Measurements from ENCODE around the gene HIF1AN.
"Not testable (repeated sequence)": the region's sequence is repeated elsewhere in the genome, so short reads cannot be mapped to it uniquely, and the experiment has no call there.

HIF1AN gene

DNA sequence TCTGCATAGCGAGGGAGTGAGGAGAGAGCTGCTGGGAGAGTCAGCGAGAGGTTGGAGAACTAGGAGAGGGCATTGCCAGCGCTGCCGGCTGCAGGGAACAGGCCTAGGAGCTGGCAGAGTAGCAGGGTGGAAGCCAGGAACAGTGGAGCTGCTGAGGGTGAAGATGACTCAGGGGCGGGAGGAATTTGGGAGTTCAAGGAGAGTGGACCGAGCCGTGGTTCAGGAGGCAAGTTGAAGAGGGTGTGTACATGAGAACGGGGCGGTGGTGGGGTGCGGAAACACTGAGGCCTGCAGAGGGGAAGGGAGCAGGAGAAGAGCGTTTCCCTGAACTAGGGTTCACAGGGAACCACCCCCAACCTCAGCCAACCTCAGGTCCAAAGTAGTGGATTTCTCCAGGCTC is 31.5 kb downstream of the HIF1AN start:
- no peak for DNase-seq (ENCODE audit: low read depth in 2 of 2)

- DNase-seq (ENCODE audit: low read depth in 2 of 2): no peak
Measured at GRCh38 chr10:100567826-100568225, 32.1 kb downstream of the HIF1AN start.

- no peak for DNase-seq (ENCODE audit: low read depth in 2 of 2)
Measured at GRCh38 chr10:100568912-100569311, 33.2 kb downstream of the HIF1AN start.

- no peak for DNase-seq (ENCODE audit: low read depth in 2 of 2)
Measured at GRCh38 chr10:100569687-100570481, 34.1 kb downstream of the HIF1AN start.

GRCh38 chr10:100570506-100570905 is 34.8 kb downstream of the HIF1AN start:
- DNase-seq (ENCODE audit: low read depth in 2 of 2): no peak

- no peak for DNase-seq (ENCODE audit: low read depth in 2 of 2)
Measured at GRCh38 chr10:100571084-100571856, 35.5 kb downstream of the HIF1AN start.

DNA sequence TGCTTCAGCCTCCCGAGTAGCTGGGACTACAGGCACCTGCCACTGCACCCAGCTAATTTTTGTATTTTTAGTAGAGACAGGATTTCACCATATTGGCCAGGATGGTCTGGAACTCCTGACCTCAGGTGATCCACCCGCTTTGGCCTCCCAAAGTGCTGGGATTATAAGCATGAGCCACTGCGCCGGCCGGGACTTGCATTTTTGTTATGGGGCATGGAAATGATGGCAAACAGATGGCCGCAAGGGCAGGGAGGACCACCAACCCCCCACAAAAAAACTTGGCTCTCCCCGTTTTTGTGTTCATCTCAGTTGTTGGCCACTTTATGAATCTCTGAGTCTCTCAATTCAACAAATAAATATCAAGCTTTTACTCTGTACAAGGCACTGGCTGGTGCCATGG is 39.4 kb downstream of the HIF1AN start:
- DNase-seq (ENCODE audit: low read depth in 2 of 2): not testable (repeated sequence)

DNA sequence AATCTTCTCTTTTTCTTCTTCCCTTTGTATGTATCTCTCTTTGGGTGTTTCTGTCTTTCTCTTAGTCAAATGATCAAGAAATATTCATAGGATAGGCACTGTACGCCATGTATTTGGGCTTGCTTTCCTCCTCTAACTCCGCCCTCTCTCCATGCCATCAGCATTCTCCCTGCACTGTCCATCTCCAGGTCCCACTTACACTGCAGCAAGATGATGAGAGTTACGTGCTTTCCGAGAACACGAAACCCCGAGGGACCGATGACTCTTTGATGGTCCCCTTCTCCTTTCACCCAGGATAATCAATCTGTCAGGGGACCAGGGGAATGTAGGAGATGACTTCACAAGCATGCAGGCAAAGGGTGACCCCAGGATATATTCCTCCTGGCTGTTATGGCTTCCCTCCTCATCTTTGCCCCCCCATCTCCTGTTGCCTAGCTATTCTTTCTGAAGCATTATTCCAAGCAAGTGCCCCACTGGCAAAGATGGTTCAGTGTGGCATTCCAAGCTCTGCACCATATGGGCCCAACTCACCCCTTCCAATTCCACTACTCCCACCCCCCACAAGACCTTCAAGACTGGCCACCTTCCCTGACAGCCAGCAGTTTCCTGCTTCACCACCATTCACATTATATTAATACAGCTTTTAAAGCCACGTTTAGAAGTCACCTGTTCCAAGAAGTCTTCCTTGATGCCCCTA is 40.0 kb downstream of the HIF1AN start:
- DNase-seq (ENCODE audit: low read depth in 2 of 2): no peak

DNA sequence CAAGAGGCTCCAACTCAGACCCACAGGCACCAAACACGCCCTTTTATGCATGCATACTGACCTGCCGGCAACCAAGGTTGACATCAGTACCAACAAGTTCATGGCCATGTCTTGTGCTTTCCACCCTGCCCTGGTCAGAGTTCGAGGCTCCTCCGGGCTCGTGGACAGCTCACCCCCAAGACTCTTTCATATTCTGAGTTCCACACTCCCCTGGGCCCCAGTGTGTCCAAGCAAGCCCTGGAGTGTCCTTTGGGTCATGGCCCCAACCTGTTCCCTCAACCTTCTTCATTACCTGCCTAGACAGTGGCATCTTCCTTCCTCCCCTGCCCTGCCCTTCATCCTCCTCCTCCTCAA is 40.5 kb downstream of the HIF1AN start:
- DNase-seq (ENCODE audit: low read depth in 2 of 2): no peak

DNA sequence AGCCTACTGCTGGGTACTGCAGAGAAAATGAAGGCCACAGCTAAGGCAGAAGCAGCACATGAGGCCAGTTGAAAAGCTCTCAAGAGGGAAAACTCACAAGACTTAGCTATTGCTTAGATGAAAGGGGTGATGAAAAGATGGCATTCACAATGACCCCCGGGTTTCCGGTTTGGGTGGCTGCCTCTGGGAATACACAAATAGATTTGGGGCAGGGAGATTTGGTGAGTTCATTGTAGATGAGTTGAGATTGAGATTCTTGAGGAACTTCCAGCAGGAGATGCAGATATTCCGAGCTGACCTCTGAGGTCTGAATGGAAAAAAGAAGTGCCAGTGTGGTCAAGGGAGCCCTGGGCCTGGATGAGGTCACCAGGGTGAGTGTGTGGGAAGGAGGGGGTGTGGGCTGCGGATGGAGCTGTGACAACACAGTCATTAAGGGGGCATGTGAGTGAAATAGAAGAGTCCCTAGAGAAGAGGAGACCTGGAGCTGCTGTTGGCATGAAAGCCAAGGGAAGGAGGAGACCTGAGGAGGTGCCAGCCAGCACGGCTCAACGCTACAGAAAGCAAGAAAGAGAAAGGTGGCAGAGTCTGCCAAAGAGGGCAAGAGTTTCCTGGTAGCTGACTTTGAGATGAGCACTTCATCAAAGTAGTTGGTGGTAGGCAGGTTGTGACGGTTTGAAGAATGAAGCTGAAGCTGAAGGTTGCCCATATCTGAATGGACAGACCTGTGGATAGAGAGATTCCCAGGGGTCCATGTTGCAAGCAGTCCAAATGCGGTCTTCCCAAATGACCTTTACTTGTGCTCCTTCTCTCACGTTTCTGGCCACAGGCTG is 43.7 kb downstream of the HIF1AN start:
- DNase-seq (ENCODE audit: low read depth in 2 of 2): no peak

- DNase-seq (ENCODE audit: low read depth in 2 of 2): no peak
Measured at GRCh38 chr10:100586959-100587358, 51.2 kb downstream of the HIF1AN start.

- no peak for DNase-seq (ENCODE audit: low read depth in 2 of 2)
Measured at GRCh38 chr10:100598166-100598565, 62.4 kb downstream of the HIF1AN start.

- no peak for DNase-seq (ENCODE audit: low read depth in 2 of 2)
Measured at GRCh38 chr10:100600218-100600617, 64.5 kb downstream of the HIF1AN start.

DNA sequence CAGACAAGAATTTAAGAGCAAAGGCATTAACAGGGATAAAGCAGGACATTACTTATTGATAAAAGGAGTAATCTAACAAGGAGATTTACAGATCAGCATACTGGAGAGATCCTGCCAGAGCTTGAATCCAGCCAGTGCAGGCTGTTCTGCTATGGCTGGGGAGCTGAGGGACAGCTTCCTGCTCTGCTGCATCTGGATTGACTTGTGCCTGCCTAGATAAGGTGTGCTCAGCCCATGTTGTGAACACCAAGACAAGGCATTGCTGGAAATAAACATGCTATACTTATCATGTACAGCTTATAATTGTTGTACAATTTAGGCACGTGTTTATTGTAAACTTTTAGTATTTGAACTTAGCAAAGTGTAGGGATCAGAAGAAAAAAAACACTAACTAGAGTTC is 71.7 kb downstream of the HIF1AN start:
- no peak for DNase-seq (ENCODE audit: low read depth in 2 of 2)

Measured in stimulated activated CD8-positive, alpha-beta memory T cell treated with anti-CD3 and anti-CD28 coated beads, Interleukin-7, amount 100 ng/mL, for 1 hour (primary cell).